ENCODE data around the gene COQ3. TPM values are rescaled to one million over a fixed set of nuclear protein-coding genes. Genes with fewer than 3 reads are reported as not detected.

Gene COQ3
- polyA plus RNA-seq, 12 donors: 6.5 to 10.7 (median 9.8) TPM; not detected in 2

- no peak for DNase-seq
These were observed 3.3 kb upstream of the COQ3 start for GRCh38 chr6:99397287-99397686.

- DNase-seq: no peak
These were observed 663 bp downstream of the COQ3 start for GRCh38 chr6:99393366-99393697.

GRCh38 chr6:99390896-99391295, 3.1 kb downstream of the COQ3 start:
- DNase-seq: no peak

- no peak for DNase-seq
These were observed 9.5 kb downstream of the COQ3 start for GRCh38 chr6:99384507-99384906.

- DNase-seq: no peak
These were observed 15.4 kb downstream of the COQ3 start for GRCh38 chr6:99378636-99379035.

- no peak for DNase-seq
These were observed 24.5 kb downstream of the COQ3 start for GRCh38 chr6:99369533-99369932.

GRCh38 chr6:99366852-99367251, 27.1 kb downstream of the COQ3 start:
- no peak for DNase-seq

GRCh38 chr6:99364026-99364425, 30.0 kb downstream of the COQ3 start:
- no peak for DNase-seq

GRCh38 chr6:99362678-99363268, 31.2 kb downstream of the COQ3 start:
- DNase-seq: no peak

GRCh38 chr6:99359800-99360199, 34.2 kb downstream of the COQ3 start:
- no peak for DNase-seq

GRCh38 chr6:99356641-99357040, 37.4 kb downstream of the COQ3 start:
- DNase-seq: no peak

- no peak for DNase-seq
These were observed 39.0 kb downstream of the COQ3 start for GRCh38 chr6:99354983-99355382.

GRCh38 chr6:99353126-99353525, 40.9 kb downstream of the COQ3 start:
- DNase-seq: no peak

GRCh38 chr6:99350573-99350972, 43.4 kb downstream of the COQ3 start:
- DNase-seq: no peak

- DNase-seq: no peak
These were observed 44.5 kb downstream of the COQ3 start, which contains the start of gene FAXC for GRCh38 chr6:99349171-99350141. Gene FAXC (minus strand): TSS chr6:99349674. CDS start chr6:99349372, 302 bp downstream.

- no peak for DNase-seq
These were observed 45.5 kb downstream of the COQ3 start for GRCh38 chr6:99348288-99349170.

GRCh38 chr6:99347804-99348203, 46.2 kb downstream of the COQ3 start:
- no peak for DNase-seq

- no peak for DNase-seq
These were observed 47.4 kb downstream of the COQ3 start for GRCh38 chr6:99346595-99346994.

- no peak for DNase-seq
These were observed 48.8 kb downstream of the COQ3 start for GRCh38 chr6:99345164-99345563.

- no peak for DNase-seq
These were observed 49.7 kb downstream of the COQ3 start for GRCh38 chr6:99344289-99344688.

GRCh38 chr6:99341862-99342455, 52.0 kb downstream of the COQ3 start:
- no peak for DNase-seq

- no peak for DNase-seq
These were observed 55.8 kb downstream of the COQ3 start for GRCh38 chr6:99338188-99338587.
